H9 (cell line): ENCODE data around the gene RPL7L1. TPM values are rescaled to one million over a fixed set of nuclear protein-coding genes. Genes with fewer than 3 reads are reported as not detected.

Experiments used
- DNase-seq: peaks from one replicate; pipeline ENCODE4 v3.0.0-alpha.2; 2017
- H2AFZ ChIP-seq: one replicate; pipeline ENCODE4 v1.6.1; 2013; ENCODE audit warnings: mild to moderate bottlenecking, low read length, control low read depth, moderate library complexity
- H2AK5ac ChIP-seq: 2 replicates; pipeline ENCODE4 v1.6.1; 2013; ENCODE audit warnings: low read length, control low read depth, mixed read lengths; ENCODE audit not compliant: insufficient read length
- H2BK120ac ChIP-seq: one replicate; pipeline ENCODE4 v1.6.1; 2013; ENCODE audit warnings: low read depth, mild to moderate bottlenecking, low read length, control low read depth, inconsistent platforms; ENCODE audit not compliant: poor library complexity, severe bottlenecking
- H2BK12ac ChIP-seq: 2 replicates; pipeline ENCODE4 v1.6.1; 2013; ENCODE audit warnings: low read length, control low read depth, mixed read lengths, low read depth; ENCODE audit not compliant: insufficient read length
- H2BK15ac ChIP-seq: 2 replicates; pipeline ENCODE4 v1.6.1; 2013; ENCODE audit warnings: low read depth, low read length, control low read depth
- H2BK20ac ChIP-seq: one replicate; pipeline ENCODE4 v1.6.1; 2013; ENCODE audit warnings: low read depth, mild to moderate bottlenecking, low read length, control low read depth, inconsistent platforms; ENCODE audit not compliant: poor library complexity, severe bottlenecking
- H2BK5ac ChIP-seq: 2 replicates; pipeline ENCODE4 v1.6.1; 2013; ENCODE audit warnings: low read length, control low read depth, mixed read lengths; ENCODE audit not compliant: insufficient read length
- H3K14ac ChIP-seq: 2 replicates; pipeline ENCODE4 v1.6.1; 2013; ENCODE audit warnings: low read length, control low read depth; ENCODE audit not compliant: insufficient read depth
- H3K18ac ChIP-seq: 2 replicates; pipeline ENCODE4 v1.6.1; 2013; ENCODE audit warnings: low read depth, mild to moderate bottlenecking, mixed read lengths, low read length, control low read depth; ENCODE audit not compliant: insufficient read length
- H3K23ac ChIP-seq: 2 replicates; pipeline ENCODE4 v1.6.1; 2013; ENCODE audit warnings: low read length, control low read depth, mixed read lengths, low read depth; ENCODE audit not compliant: insufficient read length
- H3K23me2 ChIP-seq: 2 replicates; pipeline ENCODE4 v1.6.1; 2013; ENCODE audit warnings: low read depth, mild to moderate bottlenecking, mixed read lengths, low read length, control low read depth; ENCODE audit not compliant: insufficient read length, poor library complexity, severe bottlenecking
- H3K27ac ChIP-seq: 2 replicates; pipeline ENCODE4 v1.5.1; 2013; ENCODE audit warnings: low read length, control low read depth, mixed read lengths, low read depth; ENCODE audit not compliant: insufficient read length
- H3K27me3 ChIP-seq: 2 replicates; pipeline ENCODE4 v1.6.1; 2013; ENCODE audit warnings: low read length, control low read depth, inconsistent platforms; ENCODE audit not compliant: insufficient read depth
- H3K4ac ChIP-seq: 2 replicates; pipeline ENCODE4 v1.6.1; 2013; ENCODE audit warnings: low read depth, mild to moderate bottlenecking, control low read depth, inconsistent platforms, low read length, moderate library complexity
- H3K4me1 ChIP-seq: 2 replicates; pipeline ENCODE4 v1.6.1; 2013; ENCODE audit warnings: low read length, control low read depth, inconsistent platforms; ENCODE audit not compliant: insufficient read depth
- H3K4me2 ChIP-seq: 2 replicates; pipeline ENCODE4 v1.6.1; 2013; ENCODE audit warnings: low read length, control low read depth, mixed read lengths; ENCODE audit not compliant: insufficient read length, insufficient read depth
- H3K56ac ChIP-seq: 2 replicates; pipeline ENCODE4 v1.6.1; 2013; ENCODE audit warnings: low read depth, mild to moderate bottlenecking, mixed read lengths, low read length, control low read depth; ENCODE audit not compliant: insufficient read length
- H3K79me1 ChIP-seq: 2 replicates; pipeline ENCODE4 v1.6.1; 2013; ENCODE audit warnings: low read depth, mild to moderate bottlenecking, moderate library complexity, low read length, control low read depth, inconsistent platforms; ENCODE audit not compliant: insufficient read depth, poor library complexity, severe bottlenecking
- H3K79me2 ChIP-seq: 2 replicates; pipeline ENCODE4 v1.6.1; 2013; ENCODE audit warnings: low read length, control low read depth, inconsistent platforms; ENCODE audit not compliant: insufficient read depth
- H3K9ac ChIP-seq: 2 replicates; pipeline ENCODE4 v1.6.1; 2013; ENCODE audit warnings: low read length, control low read depth, mixed read lengths; ENCODE audit not compliant: insufficient read length; ENCODE audit errors: extremely low read depth
- H3K9me3 ChIP-seq: one replicate; pipeline ENCODE4 v1.6.1; 2013; ENCODE audit warnings: low read depth, low read length, inconsistent platforms; ENCODE audit not compliant: control insufficient read depth
- H3T11ph ChIP-seq: one replicate; pipeline ENCODE4 v1.6.1; 2013; ENCODE audit warnings: mild to moderate bottlenecking, low read length, control low read depth, inconsistent platforms
- H4K20me1 ChIP-seq: one replicate; pipeline ENCODE4 v1.6.1; 2013; ENCODE audit not compliant: control insufficient read depth, insufficient read length, insufficient read depth
- H4K5ac ChIP-seq: 2 replicates; pipeline ENCODE4 v1.6.1; 2013; ENCODE audit warnings: low read depth, mild to moderate bottlenecking, mixed read lengths, low read length, control low read depth; ENCODE audit not compliant: insufficient read length
- H4K8ac ChIP-seq: replicated peaks from 2 replicates; pipeline ENCODE4 v1.6.1; 2013; ENCODE audit warnings: low read length, control low read depth, mixed read lengths, low read depth; ENCODE audit not compliant: insufficient read length
- H4K91ac ChIP-seq: 2 replicates; pipeline ENCODE4 v1.6.1; 2013; ENCODE audit warnings: low read depth, mild to moderate bottlenecking, moderate library complexity, mixed read lengths, low read length, control low read depth; ENCODE audit not compliant: insufficient read length
- H3K27ac Mint-ChIP-seq, 3 experiments: 2 replicates in 2 of 3; 3 replicates in 1 of 3; pipeline ENCODE4 v1.8.0; 2020 to 2021; ENCODE audit warnings: mixed read lengths in 3 of 3, mild to moderate bottlenecking in 1 of 3, moderate library complexity in 1 of 3
- H3K27me3 Mint-ChIP-seq: 2 replicates; pipeline ENCODE4 v1.8.0; 2021; ENCODE audit warnings: low read depth, mild to moderate bottlenecking, moderate library complexity, mixed read lengths
- H3K36me3 Mint-ChIP-seq, 3 experiments: 2 replicates in 2 of 3; 3 replicates in 1 of 3; pipeline ENCODE4 v1.8.0; 2020 to 2021; ENCODE audit warnings: low read depth in 3 of 3, mixed read lengths in 3 of 3; ENCODE audit not compliant: insufficient read depth in 1 of 3
- H3K4me1 Mint-ChIP-seq, 2 experiments: 2 replicates each; pipeline ENCODE4 v1.8.0; 2020; ENCODE audit warnings: mixed read lengths in 2 of 2
- H3K4me3 Mint-ChIP-seq, 2 experiments: 2 replicates in 1 of 2; 3 replicates in 1 of 2; pipeline ENCODE4 v1.8.0; 2020 to 2021; ENCODE audit warnings: mild to moderate bottlenecking in 2 of 2, mixed read lengths in 2 of 2, moderate library complexity in 1 of 2
- H3K9me3 Mint-ChIP-seq, 2 experiments: 2 replicates in 1 of 2; 3 replicates in 1 of 2; pipeline ENCODE4 v1.8.0; 2020; ENCODE audit warnings: mild to moderate bottlenecking in 2 of 2, mixed read lengths in 2 of 2, moderate library complexity in 1 of 2
- WGBS: extraction: QIAGEN DNeasy Blood & Tissue Kit; methylation state at CpG from one replicate; pipeline ENCODE4 v1.1.7; 2013; ENCODE audit warnings: missing lambda C conversion rate, low lambda C conversion rate, mixed read lengths; ENCODE audit not compliant: insufficient read length; ENCODE audit errors: extremely low coverage; 5-methylcytosine and 5-hydroxymethylcytosine counted together
- total RNA-seq: library from RNA; stranded (reverse); gene quantifications from 2 replicates; pipeline ENCODE4 v1.2.1, GENCODE V29; 2021
- TF ChIP-seq, protein P1 (sequence below): fragments of 200-600 bp; sonication (generic); conservative IDR thresholded peaks from 3 replicates; pipeline ENCODE4 v1.8.0; 2021; ENCODE audit warnings: antibody characterized with exemption, mild to moderate bottlenecking

RPL7L1 gene
- total RNA-seq, 1 experiment from 2014 or later, result 130 TPM

GRCh38 chr6:42915732-42916131, 36.3 kb downstream of the RPL7L1 start, which contains the start of gene PTCRA:
TSS of gene PTCRA (plus strand) at chr6:42916053. CDS start at chr6:42916070, 17 bp downstream.
- Histone ChIP-seq H3K4me2 (no peak within 1 kb of the TSS), H2BK12ac (no peak within 1 kb of the TSS), H3K79me1 (no peaks in the 10 kb centered on the region), H3K23me2 (no peaks in the 10 kb centered on the region), H3K56ac (no peak within 1 kb of the TSS), H2AFZ (no peak within 1 kb of the TSS), H4K20me1 (no peaks in the 10 kb centered on the region), H3T11ph (no peak within 1 kb of the TSS), H3K23ac (no peak within 1 kb of the TSS), H3K4ac (no peak within 1 kb of the TSS), H3K4me1 (no peaks in the 10 kb centered on the region), H3K27me3 (no peaks in the 10 kb centered on the region), H2BK20ac (no peak within 1 kb of the TSS), H3K18ac (no peak within 1 kb of the TSS), H4K5ac (no peak within 1 kb of the TSS), H3K9ac (no peak within 1 kb of the TSS), H3K79me2 (no peaks in the 10 kb centered on the region), H2BK5ac (no peak within 1 kb of the TSS), H2BK15ac (no peak within 1 kb of the TSS), H2AK5ac (no peak within 1 kb of the TSS), H3K9me3 (no peaks in the 10 kb centered on the region), H4K8ac (no peak within 1 kb of the TSS), H3K14ac (no peak within 1 kb of the TSS; the same call in 1 of the 2 replicates), H4K91ac (no peak within 1 kb of the TSS), H2BK120ac (no peak within 1 kb of the TSS), H3K27ac (no peak within 1 kb of the TSS)
- Mint-ChIP-seq H3K36me3 (no peaks in the 10 kb centered on the region), H3K4me1 (peaks cover 5% of the 10 kb centered on the region in 2 experiments; a peak in 3 of 4 replicates), H3K9me3 (no peaks in the 10 kb centered on the region; a peak in 1 of 5 replicates), H3K27ac (no peak within 1 kb of the TSS; a peak in 1 of 7 replicates), H3K4me3 (no peak within 1 kb of the TSS), H3K27me3 (0 out of 2 replicates have a peak, but pooled peaks cover 1% of the 10 kb centered on the region)
- no CpG with 5 or more reads among the region's 10 CpGs for WGBS
- TF ChIP-seq, protein P1, sequence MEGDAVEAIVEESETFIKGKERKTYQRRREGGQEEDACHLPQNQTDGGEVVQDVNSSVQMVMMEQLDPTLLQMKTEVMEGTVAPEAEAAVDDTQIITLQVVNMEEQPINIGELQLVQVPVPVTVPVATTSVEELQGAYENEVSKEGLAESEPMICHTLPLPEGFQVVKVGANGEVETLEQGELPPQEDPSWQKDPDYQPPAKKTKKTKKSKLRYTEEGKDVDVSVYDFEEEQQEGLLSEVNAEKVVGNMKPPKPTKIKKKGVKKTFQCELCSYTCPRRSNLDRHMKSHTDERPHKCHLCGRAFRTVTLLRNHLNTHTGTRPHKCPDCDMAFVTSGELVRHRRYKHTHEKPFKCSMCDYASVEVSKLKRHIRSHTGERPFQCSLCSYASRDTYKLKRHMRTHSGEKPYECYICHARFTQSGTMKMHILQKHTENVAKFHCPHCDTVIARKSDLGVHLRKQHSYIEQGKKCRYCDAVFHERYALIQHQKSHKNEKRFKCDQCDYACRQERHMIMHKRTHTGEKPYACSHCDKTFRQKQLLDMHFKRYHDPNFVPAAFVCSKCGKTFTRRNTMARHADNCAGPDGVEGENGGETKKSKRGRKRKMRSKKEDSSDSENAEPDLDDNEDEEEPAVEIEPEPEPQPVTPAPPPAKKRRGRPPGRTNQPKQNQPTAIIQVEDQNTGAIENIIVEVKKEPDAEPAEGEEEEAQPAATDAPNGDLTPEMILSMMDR, result no peak
- no peak for DNase-seq
